ENCODE results near the gene KRTAP9-6. TPM values are rescaled to one million over a fixed set of nuclear protein-coding genes. Genes with fewer than 3 reads are reported as not detected.
"Not testable (repeated sequence)": the region's sequence is repeated elsewhere in the genome, so short reads cannot be mapped to it uniquely, and the experiment has no call there.

KRTAP9-6 gene
- polyA plus RNA-seq, 3 donors, result not detected

GRCh38 chr17:41223821-41224220 lies 41.4 kb upstream of the KRTAP9-6 start:
- H2AFZ ChIP-seq (ENCODE audit: insufficient read depth, low read depth, low read length, poor library complexity, severe bottlenecking), result no peak overlapping the region
- intact Hi-C loops (cut with micrococcal nuclease), result no loop called here
- 80% methylated on average over 1 of the region's 2 CpGs for WGBS (ENCODE audit: insufficient coverage)
- H4K20me1 ChIP-seq (ENCODE audit: insufficient read depth, low read length), result no peaks in the 10 kb centered on the region
- no peaks in the 10 kb centered on the region for H3K36me3 ChIP-seq (replicated peaks in 1 of 2; ENCODE audit: control insufficient read depth in 1 of 2, insufficient read depth in 2 of 2, low read length in 2 of 2)
- Mint-ChIP-seq H3K9me3 (peaks cover 3 to 17% (median 6%) of the 10 kb centered on the region in 7 donors), H3K27me3 (ENCODE audit: low read depth in 3 of 3) (peaks cover 0 to 13% (median 5%) of the 10 kb centered on the region in 3 donors), H3K27ac (no peak overlapping the region), H3K4me1 (no peaks in the 10 kb centered on the region), H3K36me3 (no peaks in the 10 kb centered on the region), H3K4me3 (no peak overlapping the region)
- no peak for DNase-seq
- TF ChIP-seq CTCF (IDR thresholded peaks at IDR 0.05), result no peak
- H3K4me3 ChIP-seq (replicated peaks in 1 of 3; ENCODE audit: low read depth in 2 of 3, low read length in 3 of 3), result no peak overlapping the region
- peaks cover 0 to 3% of the 10 kb centered on the region in 2 donors for H3K9me3 ChIP-seq (replicated peaks in 1 of 2; ENCODE audit: control insufficient read depth in 1 of 2, insufficient read depth in 1 of 2, low read length in 2 of 2)
- H3K4me2 ChIP-seq (replicated peaks; ENCODE audit: extremely low read depth, low read length, poor library complexity, severe bottlenecking), result no peak overlapping the region
- no peak overlapping the region for H3K9ac ChIP-seq (ENCODE audit: insufficient read depth, low read length, poor library complexity, severe bottlenecking)
- no peaks in the 10 kb centered on the region for H3K4me1 ChIP-seq (ENCODE audit: control insufficient read depth in 1 of 2, insufficient read depth in 2 of 2, low read length in 2 of 2)
- no peaks in the 10 kb centered on the region for H3K79me2 ChIP-seq (ENCODE audit: insufficient read depth, low read length)
- no peak overlapping the region for H3K27ac ChIP-seq (ENCODE audit: low read depth in 1 of 2, low read length in 2 of 2)
- no peaks in the 10 kb centered on the region for H3K27me3 ChIP-seq (ENCODE audit: control insufficient read depth in 2 of 2, insufficient read depth in 2 of 2, low read length in 2 of 2)

GRCh38 chr17:41226051-41226450 lies 39.1 kb upstream of the KRTAP9-6 start:
- Mint-ChIP-seq H3K27me3 (ENCODE audit: low read depth in 3 of 3) (peaks cover 3 to 8% (median 4%) of the 10 kb centered on the region in 3 donors), H3K9me3 (peaks cover 0 to 7% (median 1%) of the 10 kb centered on the region in 7 donors), H3K4me3 (no peak overlapping the region), H3K36me3 (no peaks in the 10 kb centered on the region), H3K27ac (no peak overlapping the region), H3K4me1 (no peaks in the 10 kb centered on the region)
- no peak overlapping the region for H3K4me3 ChIP-seq (replicated peaks in 1 of 3; ENCODE audit: low read depth in 2 of 3, low read length in 3 of 3)
- no peaks in the 10 kb centered on the region for H3K79me2 ChIP-seq (ENCODE audit: insufficient read depth, low read length)
- no peak overlapping the region for H2AFZ ChIP-seq (ENCODE audit: insufficient read depth, low read depth, low read length, poor library complexity, severe bottlenecking)
- H3K9ac ChIP-seq (ENCODE audit: insufficient read depth, low read length, poor library complexity, severe bottlenecking), result no peak overlapping the region
- H3K27ac ChIP-seq (ENCODE audit: low read depth in 1 of 2, low read length in 2 of 2), result no peak overlapping the region
- H3K27me3 ChIP-seq (ENCODE audit: control insufficient read depth in 2 of 2, insufficient read depth in 2 of 2, low read length in 2 of 2), result no peaks in the 10 kb centered on the region
- TF ChIP-seq CTCF (IDR thresholded peaks at IDR 0.05), result no peak
- WGBS (ENCODE audit: insufficient coverage), result no CpG with 5 or more reads among the region's 6 CpGs
- DNase-seq, result no peak
- H3K36me3 ChIP-seq (replicated peaks in 1 of 2; ENCODE audit: control insufficient read depth in 1 of 2, insufficient read depth in 2 of 2, low read length in 2 of 2), result no peaks in the 10 kb centered on the region
- no peaks in the 10 kb centered on the region for H4K20me1 ChIP-seq (ENCODE audit: insufficient read depth, low read length)
- H3K9me3 ChIP-seq (replicated peaks in 1 of 2; ENCODE audit: control insufficient read depth in 1 of 2, insufficient read depth in 1 of 2, low read length in 2 of 2), result no peaks in the 10 kb centered on the region
- H3K4me2 ChIP-seq (replicated peaks; ENCODE audit: extremely low read depth, low read length, poor library complexity, severe bottlenecking), result no peak overlapping the region
- intact Hi-C loops (cut with micrococcal nuclease), result no loop called here
- H3K4me1 ChIP-seq (ENCODE audit: control insufficient read depth in 1 of 2, insufficient read depth in 2 of 2, low read length in 2 of 2), result no peaks in the 10 kb centered on the region

- H3K36me3 Mint-ChIP-seq; H3K4me1 Mint-ChIP-seq; H3K9me3 ChIP-seq (replicated peaks in 1 of 2; ENCODE audit: control insufficient read depth in 1 of 2, insufficient read depth in 1 of 2, low read length in 2 of 2); H3K27me3 ChIP-seq (ENCODE audit: control insufficient read depth in 2 of 2, insufficient read depth in 2 of 2, low read length in 2 of 2); H2AFZ ChIP-seq (ENCODE audit: insufficient read depth, low read depth, low read length, poor library complexity, severe bottlenecking); H3K27me3 Mint-ChIP-seq (ENCODE audit: low read depth in 3 of 3); H3K9ac ChIP-seq (ENCODE audit: insufficient read depth, low read length, poor library complexity, severe bottlenecking); H3K36me3 ChIP-seq (replicated peaks in 1 of 2; ENCODE audit: control insufficient read depth in 1 of 2, insufficient read depth in 2 of 2, low read length in 2 of 2); H3K4me2 ChIP-seq (replicated peaks; ENCODE audit: extremely low read depth, low read length, poor library complexity, severe bottlenecking); H3K79me2 ChIP-seq (ENCODE audit: insufficient read depth, low read length); H4K20me1 ChIP-seq (ENCODE audit: insufficient read depth, low read length); H3K4me1 ChIP-seq (ENCODE audit: control insufficient read depth in 1 of 2, insufficient read depth in 2 of 2, low read length in 2 of 2); H3K27ac ChIP-seq (ENCODE audit: low read depth in 1 of 2, low read length in 2 of 2); H3K9me3 Mint-ChIP-seq; H3K4me3 Mint-ChIP-seq; intact Hi-C loops (cut with micrococcal nuclease); H3K4me3 ChIP-seq (replicated peaks in 1 of 3; ENCODE audit: low read depth in 2 of 3, low read length in 3 of 3); DNase-seq: not testable (repeated sequence)
- peak within 1 kb of the TSS in 1 of 7 donors; percentile 45 for H3K27ac Mint-ChIP-seq
- 86% methylated on average over 2 of the region's 4 CpGs for WGBS (ENCODE audit: insufficient coverage)
Measured at GRCh38 chr17:41226598-41227095, 38.5 kb upstream of the KRTAP9-6 start, which contains the start of gene KRTAP9-2. Gene KRTAP9-2 (plus strand): TSS chr17:41226648. CDS start chr17:41226655, 7 bp downstream.
